HEK293 (cell line): ENCODE data around the gene CCIN.
A peak's percentile ranks its signal among the peaks of the same experiment; 100 is the strongest.

Experiments used
- EGR2 ChIP-seq: fragments of 450-650 bp; formaldehyde crosslinking; IDR thresholded peaks from 2 replicates; pipeline ENCODE4 v1.5.1; 2016; ENCODE audit warnings: low read depth, missing biosample characterization, missing genetic modification characterization
- HOXD13 ChIP-seq: sonication (generic); formaldehyde crosslinking; IDR thresholded peaks from 2 replicates; pipeline ENCODE4 v1.8.0; 2022; ENCODE audit warnings: missing genetic modification reagents, borderline replicate concordance
- MYNN ChIP-seq: fragments of 450-650 bp; formaldehyde crosslinking; IDR thresholded peaks from 2 replicates; pipeline ENCODE4 v1.5.1; 2016; ENCODE audit warnings: missing biosample characterization, missing genetic modification characterization, borderline replicate concordance
- PRDM4 ChIP-seq: fragments of 450-650 bp; formaldehyde crosslinking; IDR thresholded peaks from 2 replicates; pipeline ENCODE4 v1.5.1; 2017; ENCODE audit warnings: missing biosample characterization, missing genetic modification characterization
- SETDB1 ChIP-seq: IDR thresholded peaks from one replicate; pipeline ENCODE4 v1.6.1; 2017; ENCODE audit warnings: mild to moderate bottlenecking, low read length, moderate library complexity, mixed read lengths; ENCODE audit not compliant: insufficient read length
- WT1 ChIP-seq: fragments of 450-650 bp; formaldehyde crosslinking; IDR thresholded peaks from 2 replicates; pipeline ENCODE4 v1.5.1; 2016; ENCODE audit warnings: missing biosample characterization, missing genetic modification characterization
- ZNF16 ChIP-seq: fragments of 450-650 bp; formaldehyde crosslinking; IDR thresholded peaks from 2 replicates; pipeline ENCODE4 v1.5.1; 2016; ENCODE audit warnings: low read depth, missing biosample characterization, missing genetic modification characterization
- ZNF221 ChIP-seq: fragments of 450-650 bp; formaldehyde crosslinking; IDR thresholded peaks from 2 replicates; pipeline ENCODE4 v1.5.1; 2017; ENCODE audit warnings: missing biosample characterization, missing genetic modification characterization, borderline replicate concordance
- ZNF416 ChIP-seq: fragments of 450-650 bp; formaldehyde crosslinking; IDR thresholded peaks from 2 replicates; pipeline ENCODE4 v1.5.1; 2016; ENCODE audit warnings: missing biosample characterization, missing genetic modification characterization
- ZNF48 ChIP-seq: fragments of 450-650 bp; formaldehyde crosslinking; IDR thresholded peaks from 2 replicates; pipeline ENCODE4 v1.5.1; 2016; ENCODE audit warnings: missing biosample characterization, missing genetic modification characterization
- ZNF513 ChIP-seq: fragments of 450-650 bp; IDR thresholded peaks from 2 replicates; pipeline ENCODE4 v1.5.1; 2018; ENCODE audit warnings: missing biosample characterization, missing genetic modification characterization
- ZNF529 ChIP-seq: fragments of 450-650 bp; formaldehyde crosslinking; IDR thresholded peaks from 2 replicates; pipeline ENCODE4 v1.5.1; 2017; ENCODE audit warnings: missing genetic modification characterization, missing biosample characterization; ENCODE audit not compliant: insufficient replicate concordance
- ZNF621 ChIP-seq: fragments of 450-650 bp; formaldehyde crosslinking; IDR thresholded peaks from 2 replicates; pipeline ENCODE4 v1.5.1; 2017; ENCODE audit warnings: missing biosample characterization, missing genetic modification characterization
- ZNF660 ChIP-seq: fragments of 450-650 bp; IDR thresholded peaks from 2 replicates; pipeline ENCODE4 v1.5.1; 2018; ENCODE audit warnings: missing biosample characterization, mild to moderate bottlenecking, missing genetic modification characterization
- ZNF76 ChIP-seq: fragments of 450-650 bp; formaldehyde crosslinking; IDR thresholded peaks from 2 replicates; pipeline ENCODE4; 2016; ENCODE audit warnings: low read depth, missing biosample characterization, missing genetic modification characterization, borderline replicate concordance
- ZSCAN5A ChIP-seq: fragments of 450-650 bp; formaldehyde crosslinking; IDR thresholded peaks from 2 replicates; pipeline ENCODE4 v1.5.1; 2016; ENCODE audit warnings: missing biosample characterization, missing genetic modification characterization
- TF ChIP-seq, protein P1 (sequence below): fragments of 450-650 bp; formaldehyde crosslinking; IDR thresholded peaks from 2 replicates; pipeline ENCODE4 v1.5.1; 2016; ENCODE audit warnings: missing biosample characterization, missing genetic modification characterization, borderline replicate concordance
- TF ChIP-seq, protein P2 (sequence below): fragments of 450-650 bp; formaldehyde crosslinking; IDR thresholded peaks from 2 replicates; pipeline ENCODE4 v1.5.1; 2016; ENCODE audit warnings: missing biosample characterization, missing genetic modification characterization
- TF ChIP-seq, protein P3 (sequence below): fragments of 450-650 bp; formaldehyde crosslinking; IDR thresholded peaks from 2 replicates; pipeline ENCODE4 v1.5.1; 2016; ENCODE audit warnings: missing biosample characterization, missing genetic modification characterization
- TF ChIP-seq, protein P4 (sequence below): fragments of 450-650 bp; formaldehyde crosslinking; IDR thresholded peaks from 2 replicates; pipeline ENCODE4 v1.5.1; 2016; ENCODE audit warnings: missing biosample characterization, missing genetic modification characterization
- TF ChIP-seq, protein P5 (sequence below): fragments of 450-650 bp; formaldehyde crosslinking; conservative IDR thresholded peaks from 2 replicates; pipeline ENCODE4 v1.5.1; 2016; ENCODE audit warnings: low read depth, missing biosample characterization, missing genetic modification characterization

CCIN gene

DNA sequence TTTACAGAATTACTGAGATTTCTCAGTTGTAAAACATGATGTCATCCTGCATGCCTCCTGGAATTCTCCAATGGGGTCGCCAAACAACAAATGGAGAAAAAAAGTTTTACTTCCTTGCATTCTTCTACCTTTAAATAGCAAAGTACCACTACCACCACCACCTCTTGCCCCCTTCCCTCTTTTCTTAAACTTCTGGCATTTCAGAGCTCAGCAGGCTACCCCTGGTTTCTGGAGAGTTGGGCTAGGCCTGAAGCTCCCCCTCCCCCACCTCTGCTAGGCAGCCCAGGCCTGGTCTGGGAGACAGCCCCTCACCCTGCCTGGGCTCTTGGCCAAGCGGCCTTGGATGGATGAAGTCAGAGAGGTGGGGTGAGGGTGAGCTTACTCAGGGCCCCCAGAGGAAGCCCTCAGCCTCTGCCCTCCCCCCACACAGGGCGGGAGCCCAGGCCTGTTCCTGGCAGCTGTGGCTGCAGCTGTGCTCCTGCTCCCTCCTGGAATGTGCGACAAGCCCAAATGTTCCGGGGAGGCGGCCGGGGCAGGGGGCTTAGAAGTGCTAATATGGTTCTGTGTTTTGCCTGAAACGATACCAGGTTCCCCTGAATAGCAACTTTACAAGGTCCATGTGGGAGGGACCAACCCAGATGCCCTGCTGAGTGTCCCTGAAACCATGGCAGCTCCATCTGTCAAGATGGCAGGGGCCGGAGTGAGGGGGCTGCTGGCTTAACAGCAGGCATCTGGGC is 6.0 kb upstream of the CCIN start (continued):
- TF ChIP-seq ZNF513 (tag by site-specific recombination): no peak
- TF ChIP-seq ZNF621 (tag by site-specific recombination): no peak
- no peak for TF ChIP-seq ZNF529 (tag by site-specific recombination)
- TF ChIP-seq ZNF660 (tag by site-specific recombination): peak; percentile 54; the same call in 1 of the 2 replicates
- TF ChIP-seq, protein P1, sequence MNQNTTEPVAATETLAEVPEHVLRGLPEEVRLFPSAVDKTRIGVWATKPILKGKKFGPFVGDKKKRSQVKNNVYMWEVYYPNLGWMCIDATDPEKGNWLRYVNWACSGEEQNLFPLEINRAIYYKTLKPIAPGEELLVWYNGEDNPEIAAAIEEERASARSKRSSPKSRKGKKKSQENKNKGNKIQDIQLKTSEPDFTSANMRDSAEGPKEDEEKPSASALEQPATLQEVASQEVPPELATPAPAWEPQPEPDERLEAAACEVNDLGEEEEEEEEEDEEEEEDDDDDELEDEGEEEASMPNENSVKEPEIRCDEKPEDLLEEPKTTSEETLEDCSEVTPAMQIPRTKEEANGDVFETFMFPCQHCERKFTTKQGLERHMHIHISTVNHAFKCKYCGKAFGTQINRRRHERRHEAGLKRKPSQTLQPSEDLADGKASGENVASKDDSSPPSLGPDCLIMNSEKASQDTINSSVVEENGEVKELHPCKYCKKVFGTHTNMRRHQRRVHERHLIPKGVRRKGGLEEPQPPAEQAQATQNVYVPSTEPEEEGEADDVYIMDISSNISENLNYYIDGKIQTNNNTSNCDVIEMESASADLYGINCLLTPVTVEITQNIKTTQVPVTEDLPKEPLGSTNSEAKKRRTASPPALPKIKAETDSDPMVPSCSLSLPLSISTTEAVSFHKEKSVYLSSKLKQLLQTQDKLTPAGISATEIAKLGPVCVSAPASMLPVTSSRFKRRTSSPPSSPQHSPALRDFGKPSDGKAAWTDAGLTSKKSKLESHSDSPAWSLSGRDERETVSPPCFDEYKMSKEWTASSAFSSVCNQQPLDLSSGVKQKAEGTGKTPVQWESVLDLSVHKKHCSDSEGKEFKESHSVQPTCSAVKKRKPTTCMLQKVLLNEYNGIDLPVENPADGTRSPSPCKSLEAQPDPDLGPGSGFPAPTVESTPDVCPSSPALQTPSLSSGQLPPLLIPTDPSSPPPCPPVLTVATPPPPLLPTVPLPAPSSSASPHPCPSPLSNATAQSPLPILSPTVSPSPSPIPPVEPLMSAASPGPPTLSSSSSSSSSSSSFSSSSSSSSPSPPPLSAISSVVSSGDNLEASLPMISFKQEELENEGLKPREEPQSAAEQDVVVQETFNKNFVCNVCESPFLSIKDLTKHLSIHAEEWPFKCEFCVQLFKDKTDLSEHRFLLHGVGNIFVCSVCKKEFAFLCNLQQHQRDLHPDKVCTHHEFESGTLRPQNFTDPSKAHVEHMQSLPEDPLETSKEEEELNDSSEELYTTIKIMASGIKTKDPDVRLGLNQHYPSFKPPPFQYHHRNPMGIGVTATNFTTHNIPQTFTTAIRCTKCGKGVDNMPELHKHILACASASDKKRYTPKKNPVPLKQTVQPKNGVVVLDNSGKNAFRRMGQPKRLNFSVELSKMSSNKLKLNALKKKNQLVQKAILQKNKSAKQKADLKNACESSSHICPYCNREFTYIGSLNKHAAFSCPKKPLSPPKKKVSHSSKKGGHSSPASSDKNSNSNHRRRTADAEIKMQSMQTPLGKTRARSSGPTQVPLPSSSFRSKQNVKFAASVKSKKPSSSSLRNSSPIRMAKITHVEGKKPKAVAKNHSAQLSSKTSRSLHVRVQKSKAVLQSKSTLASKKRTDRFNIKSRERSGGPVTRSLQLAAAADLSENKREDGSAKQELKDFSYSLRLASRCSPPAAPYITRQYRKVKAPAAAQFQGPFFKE: no peak
- TF ChIP-seq, protein P2, sequence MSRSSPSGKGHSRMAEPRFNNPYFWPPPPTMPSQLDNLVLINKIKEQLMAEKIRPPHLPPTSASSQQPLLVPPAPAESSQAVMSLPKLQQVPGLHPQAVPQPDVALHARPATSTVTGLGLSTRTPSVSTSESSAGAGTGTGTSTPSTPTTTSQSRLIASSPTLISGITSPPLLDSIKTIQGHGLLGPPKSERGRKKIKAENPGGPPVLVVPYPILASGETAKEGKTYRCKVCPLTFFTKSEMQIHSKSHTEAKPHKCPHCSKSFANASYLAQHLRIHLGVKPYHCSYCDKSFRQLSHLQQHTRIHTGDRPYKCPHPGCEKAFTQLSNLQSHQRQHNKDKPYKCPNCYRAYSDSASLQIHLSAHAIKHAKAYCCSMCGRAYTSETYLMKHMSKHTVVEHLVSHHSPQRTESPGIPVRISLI (tag by site-specific recombination): no peak
- no peak for TF ChIP-seq ZNF416
- TF ChIP-seq SETDB1: no peak
- no peak for TF ChIP-seq HOXD13 (CRISPR knock-in tag)
- TF ChIP-seq ZNF221: no peak
- TF ChIP-seq, protein P3, sequence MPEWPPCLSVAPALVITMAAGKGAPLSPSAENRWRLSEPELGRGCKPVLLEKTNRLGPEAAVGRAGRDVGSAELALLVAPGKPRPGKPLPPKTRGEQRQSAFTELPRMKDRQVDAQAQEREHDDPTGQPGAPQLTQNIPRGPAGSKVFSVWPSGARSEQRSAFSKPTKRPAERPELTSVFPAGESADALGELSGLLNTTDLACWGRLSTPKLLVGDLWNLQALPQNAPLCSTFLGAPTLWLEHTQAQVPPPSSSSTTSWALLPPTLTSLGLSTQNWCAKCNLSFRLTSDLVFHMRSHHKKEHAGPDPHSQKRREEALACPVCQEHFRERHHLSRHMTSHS: no peak
- TF ChIP-seq ZNF16: no peak
- TF ChIP-seq MYNN (tag by site-specific recombination): no peak
- no peak for TF ChIP-seq ZNF48 (tag by site-specific recombination)
- TF ChIP-seq, protein P4, sequence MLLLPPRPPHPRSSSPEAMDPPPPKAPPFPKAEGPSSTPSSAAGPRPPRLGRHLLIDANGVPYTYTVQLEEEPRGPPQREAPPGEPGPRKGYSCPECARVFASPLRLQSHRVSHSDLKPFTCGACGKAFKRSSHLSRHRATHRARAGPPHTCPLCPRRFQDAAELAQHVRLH (tag by site-specific recombination): no peak
- no peak for TF ChIP-seq ZNF76 (tag by site-specific recombination)
- no peak for TF ChIP-seq WT1
- TF ChIP-seq ZSCAN5A: no peak
- 0 out of 2 replicates have a peak, but pooled peaks have one; percentile 20 for TF ChIP-seq EGR2 (tag by site-specific recombination)
- TF ChIP-seq, protein P5, sequence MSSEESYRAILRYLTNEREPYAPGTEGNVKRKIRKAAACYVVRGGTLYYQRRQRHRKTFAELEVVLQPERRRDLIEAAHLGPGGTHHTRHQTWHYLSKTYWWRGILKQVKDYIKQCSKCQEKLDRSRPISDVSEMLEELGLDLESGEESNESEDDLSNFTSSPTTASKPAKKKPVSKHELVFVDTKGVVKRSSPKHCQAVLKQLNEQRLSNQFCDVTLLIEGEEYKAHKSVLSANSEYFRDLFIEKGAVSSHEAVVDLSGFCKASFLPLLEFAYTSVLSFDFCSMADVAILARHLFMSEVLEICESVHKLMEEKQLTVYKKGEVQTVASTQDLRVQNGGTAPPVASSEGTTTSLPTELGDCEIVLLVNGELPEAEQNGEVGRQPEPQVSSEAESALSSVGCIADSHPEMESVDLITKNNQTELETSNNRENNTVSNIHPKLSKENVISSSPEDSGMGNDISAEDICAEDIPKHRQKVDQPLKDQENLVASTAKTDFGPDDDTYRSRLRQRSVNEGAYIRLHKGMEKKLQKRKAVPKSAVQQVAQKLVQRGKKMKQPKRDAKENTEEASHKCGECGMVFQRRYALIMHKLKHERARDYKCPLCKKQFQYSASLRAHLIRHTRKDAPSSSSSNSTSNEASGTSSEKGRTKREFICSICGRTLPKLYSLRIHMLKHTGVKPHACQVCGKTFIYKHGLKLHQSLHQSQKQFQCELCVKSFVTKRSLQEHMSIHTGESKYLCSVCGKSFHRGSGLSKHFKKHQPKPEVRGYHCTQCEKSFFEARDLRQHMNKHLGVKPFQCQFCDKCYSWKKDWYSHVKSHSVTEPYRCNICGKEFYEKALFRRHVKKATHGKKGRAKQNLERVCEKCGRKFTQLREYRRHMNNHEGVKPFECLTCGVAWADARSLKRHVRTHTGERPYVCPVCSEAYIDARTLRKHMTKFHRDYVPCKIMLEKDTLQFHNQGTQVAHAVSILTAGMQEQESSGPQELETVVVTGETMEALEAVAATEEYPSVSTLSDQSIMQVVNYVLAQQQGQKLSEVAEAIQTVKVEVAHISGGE (tag by site-specific recombination): no peak
- no peak for TF ChIP-seq PRDM4
